IPS-NIHi7 (cell line): ENCODE measurements around the gene HEPN1.

ENCODE experiments used
- DNase-seq: peaks from one replicate; pipeline ENCODE4 v3.0.0; 2012; ENCODE audit warnings: mixed read lengths; ENCODE audit errors: extremely low spot score

HEPN1 gene

DNA sequence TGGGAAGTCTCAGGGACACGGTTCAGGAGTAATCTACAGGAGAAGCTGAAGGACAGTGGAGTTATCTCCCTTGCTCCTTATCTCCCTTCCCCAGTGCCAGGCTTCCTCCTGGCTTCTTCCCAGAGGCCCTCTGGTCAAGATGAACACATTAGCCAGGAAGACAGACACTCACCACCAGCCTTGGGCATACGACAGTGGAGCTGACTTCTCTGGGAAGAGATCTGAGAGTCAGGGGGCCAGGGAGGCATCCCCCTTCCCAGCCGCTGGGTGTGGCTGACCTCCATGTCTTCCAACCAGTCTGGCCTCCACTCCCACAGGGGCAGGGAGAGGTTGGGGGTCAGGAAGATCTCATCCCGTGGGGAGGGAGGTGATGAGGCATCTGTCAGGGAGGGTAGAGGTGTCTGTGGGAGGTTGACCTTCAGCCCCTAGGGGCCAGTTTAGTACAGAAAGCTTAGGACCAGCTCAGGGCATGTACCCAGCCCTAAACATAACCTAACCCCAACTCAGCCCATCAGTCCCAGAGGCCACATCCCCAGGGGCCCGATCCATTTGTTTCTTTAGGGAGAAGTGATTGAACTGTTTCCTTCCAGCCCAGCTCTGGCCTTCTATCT, 34.1 kb upstream of the HEPN1 start:
- no peak for DNase-seq

DNA sequence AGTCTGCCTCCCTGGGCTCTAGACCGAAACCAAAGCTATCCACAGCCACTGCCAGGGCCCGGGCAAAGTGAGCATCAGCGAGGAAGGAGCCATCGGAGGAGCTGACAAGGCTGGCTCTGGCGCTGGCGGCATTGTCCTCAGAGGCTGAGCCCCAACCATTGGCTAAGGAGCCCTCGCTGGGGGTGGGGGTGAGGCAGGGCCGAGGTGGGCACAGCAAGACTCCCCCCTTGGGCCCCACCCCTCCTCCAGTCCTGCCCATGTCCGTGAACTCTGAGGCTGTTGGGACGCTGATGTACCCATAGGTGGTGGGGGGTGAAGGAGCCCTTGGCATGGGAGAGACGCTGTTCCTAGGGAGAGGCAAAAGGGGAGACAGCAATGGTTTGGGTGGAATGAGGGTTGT, 32.6 kb upstream of the HEPN1 start:
- DNase-seq, result no peak

DNA sequence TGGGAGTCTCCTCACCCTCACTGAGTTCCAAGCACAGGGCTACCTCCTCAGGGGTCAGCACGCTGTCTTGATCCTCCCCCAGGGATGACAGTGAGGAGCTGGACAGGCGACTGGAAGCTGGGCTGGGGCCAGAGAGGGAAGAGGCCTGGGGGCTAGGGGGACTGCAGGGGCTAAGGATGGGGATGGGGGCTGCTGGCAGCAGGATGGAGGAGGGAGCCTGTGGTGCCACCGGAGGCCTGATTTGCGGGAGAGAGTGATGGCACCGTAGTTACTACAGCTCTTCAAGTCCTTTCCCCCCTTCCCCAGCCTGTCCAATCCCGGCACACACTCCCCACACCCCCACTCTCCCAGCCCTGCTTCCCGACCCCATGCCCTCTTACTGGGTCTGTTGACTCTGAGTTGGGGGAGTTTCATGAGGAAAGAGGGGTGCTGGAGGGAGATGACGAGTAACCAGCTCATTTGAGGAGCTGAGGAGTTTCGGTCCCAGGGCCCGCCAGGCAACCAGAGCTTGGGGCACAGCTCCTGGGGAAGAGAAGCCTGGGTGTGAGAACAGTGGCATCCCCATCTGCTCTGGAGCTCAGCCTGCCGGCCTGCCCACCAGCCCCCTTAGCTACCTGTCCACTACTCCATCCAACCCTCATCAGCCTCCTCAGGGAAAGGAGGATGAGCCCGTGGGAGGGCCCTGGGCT, 31.9 kb upstream of the HEPN1 start:
- DNase-seq, result no peak

DNA sequence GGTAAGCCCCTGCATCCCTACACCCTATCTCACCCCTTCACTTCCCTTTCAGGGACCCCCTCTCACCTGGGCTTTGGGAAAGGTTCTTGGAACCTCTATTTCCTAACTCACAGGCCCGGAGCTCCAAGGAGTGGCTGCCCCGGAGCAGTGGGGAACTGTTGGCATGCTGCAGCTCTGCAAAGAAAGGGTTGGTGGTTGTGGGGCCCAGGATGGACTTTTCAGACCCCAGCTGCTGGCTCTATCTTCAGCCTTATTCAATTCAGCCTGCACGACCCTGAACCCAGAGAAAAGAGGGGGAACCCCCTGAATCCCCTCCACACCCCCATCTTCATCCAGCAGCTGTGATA, 31.4 kb upstream of the HEPN1 start:
- DNase-seq, result no peak

- no peak for DNase-seq
Observed at GRCh38 chr11:124889191-124890091, 29.6 kb upstream of the HEPN1 start.

DNA sequence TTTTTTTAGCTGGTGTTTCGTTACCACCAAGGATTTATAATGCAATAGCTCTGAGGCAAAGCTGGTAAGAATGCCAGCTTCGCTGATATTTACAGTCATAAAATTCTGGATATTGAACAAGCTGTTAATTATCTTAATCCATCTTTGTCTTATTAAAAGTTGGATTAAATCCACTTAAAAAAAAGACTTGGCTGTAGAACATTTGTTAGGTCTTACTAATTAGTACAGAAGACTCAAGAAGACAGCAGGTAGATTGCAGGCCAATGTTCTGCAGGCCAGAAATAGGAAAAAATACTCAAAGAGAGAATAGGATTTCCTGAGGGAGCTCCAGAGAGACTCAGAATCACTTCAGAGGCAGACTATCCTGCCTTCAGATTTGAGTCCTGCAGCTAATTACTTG, 28.9 kb upstream of the HEPN1 start:
- DNase-seq, result no peak

- DNase-seq, result no peak
Observed at GRCh38 chr11:124890683-124891372, 28.2 kb upstream of the HEPN1 start.

GRCh38 chr11:124891373-124891861, 27.6 kb upstream of the HEPN1 start:
- peak; percentile 62 for DNase-seq

DNA sequence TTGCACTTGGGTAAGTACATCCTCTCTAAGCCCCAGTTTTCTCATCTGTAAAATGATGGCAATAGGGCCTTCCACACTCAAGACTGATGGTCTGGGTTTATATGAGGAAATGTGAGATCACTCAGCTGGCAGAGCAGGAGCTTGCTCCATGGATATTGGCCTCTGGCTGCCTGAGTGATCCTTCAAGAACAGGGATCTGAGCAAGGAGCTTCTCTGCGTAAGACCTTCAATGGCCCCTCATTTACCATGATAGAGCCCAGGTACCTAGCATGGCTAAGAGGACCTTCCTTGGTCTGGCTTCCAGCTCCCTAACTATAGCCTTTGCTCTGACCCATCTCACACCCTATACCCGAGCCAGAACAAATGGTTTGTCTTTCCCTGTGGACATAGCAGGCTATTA, 26.9 kb upstream of the HEPN1 start:
- DNase-seq, result no peak

DNA sequence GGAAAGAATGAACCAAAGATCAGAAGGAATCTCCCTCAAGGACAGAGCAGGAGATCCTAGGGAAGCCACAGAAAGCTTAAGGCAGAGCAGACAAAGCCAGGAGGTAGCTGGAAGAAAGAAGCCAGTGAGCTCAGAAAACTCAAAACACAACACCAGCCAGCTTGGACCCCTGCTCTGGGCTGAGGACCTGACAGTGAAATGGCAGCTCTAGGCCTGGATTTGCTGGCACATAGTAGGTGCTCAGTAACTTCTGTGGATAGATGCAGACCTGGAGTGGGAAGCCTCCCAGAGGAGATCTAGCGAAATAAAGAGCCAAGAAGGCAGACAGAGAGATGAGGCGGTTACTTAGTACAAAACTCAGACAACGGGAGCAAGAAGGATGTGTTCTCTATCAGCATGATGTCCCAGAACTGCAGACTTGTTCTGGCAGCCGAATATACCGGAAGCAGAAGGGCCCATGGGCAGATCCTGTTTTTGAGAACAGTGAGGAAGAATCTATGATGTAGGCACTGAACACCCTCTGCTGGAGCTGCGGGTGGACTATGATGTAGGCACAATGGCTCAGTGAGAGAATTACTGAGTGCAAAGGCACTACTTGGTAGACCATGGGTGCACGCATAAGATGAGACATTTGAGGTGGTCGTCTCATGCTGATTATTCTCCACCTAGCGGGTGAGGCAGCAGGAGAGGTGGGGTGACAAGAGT, 26.1 kb upstream of the HEPN1 start:
- DNase-seq, result no peak

- DNase-seq, result no peak
Observed at GRCh38 chr11:124893781-124894401, 25.2 kb upstream of the HEPN1 start.

DNA sequence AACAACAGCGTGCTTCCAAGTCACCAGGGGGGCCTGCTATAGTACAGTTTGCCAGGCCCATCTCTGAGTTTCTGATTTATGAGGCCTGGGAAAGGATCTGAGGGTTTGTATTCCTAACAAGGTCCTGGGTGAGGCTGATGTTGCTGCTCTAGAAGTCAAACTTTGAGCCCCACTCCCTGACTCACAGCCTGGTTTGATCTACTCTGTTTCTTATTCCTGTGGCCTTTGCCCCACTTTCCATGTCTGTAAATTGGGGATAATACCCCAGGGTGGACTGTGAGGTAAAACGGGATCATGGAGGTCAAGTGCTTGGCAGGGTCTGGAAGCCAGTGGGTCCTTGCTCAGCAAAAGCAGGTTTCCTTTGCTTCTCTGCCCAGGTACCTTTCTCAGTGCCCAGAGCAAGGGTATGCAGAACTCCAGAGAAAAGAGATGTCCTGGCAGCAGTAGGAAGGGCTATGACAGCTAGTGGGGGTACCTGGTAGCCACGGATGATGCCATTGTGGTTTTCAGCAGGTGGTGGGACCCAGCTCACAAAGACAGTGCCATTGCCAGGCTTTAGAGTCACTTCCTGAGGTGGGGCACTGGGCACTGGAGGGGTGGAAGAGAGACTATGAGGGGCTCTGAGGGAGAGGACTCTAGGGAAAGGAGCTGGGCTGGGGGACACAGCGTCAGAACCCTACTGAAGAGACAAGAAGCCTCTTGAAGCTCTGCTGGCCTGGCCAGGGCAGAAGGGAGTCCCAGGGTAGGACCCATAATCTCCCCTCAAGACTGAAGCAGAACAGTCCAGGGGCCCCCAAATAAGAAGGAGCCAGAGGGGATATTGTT, 24.2 kb upstream of the HEPN1 start:
- no peak for DNase-seq

- no peak for DNase-seq
Observed at GRCh38 chr11:124895471-124895971, 23.5 kb upstream of the HEPN1 start.

- DNase-seq, result no peak
Observed at GRCh38 chr11:124896071-124896750, 22.8 kb upstream of the HEPN1 start.

- DNase-seq, result no peak
Observed at GRCh38 chr11:124896821-124897391, 22.1 kb upstream of the HEPN1 start.

- no peak for DNase-seq
Observed at GRCh38 chr11:124897674-124898262, 21.3 kb upstream of the HEPN1 start, which contains the start of gene ROBO4. ROBO4 (minus strand) TSS chr11:124897865; CDS start chr11:124897795, 70 bp downstream.

DNA sequence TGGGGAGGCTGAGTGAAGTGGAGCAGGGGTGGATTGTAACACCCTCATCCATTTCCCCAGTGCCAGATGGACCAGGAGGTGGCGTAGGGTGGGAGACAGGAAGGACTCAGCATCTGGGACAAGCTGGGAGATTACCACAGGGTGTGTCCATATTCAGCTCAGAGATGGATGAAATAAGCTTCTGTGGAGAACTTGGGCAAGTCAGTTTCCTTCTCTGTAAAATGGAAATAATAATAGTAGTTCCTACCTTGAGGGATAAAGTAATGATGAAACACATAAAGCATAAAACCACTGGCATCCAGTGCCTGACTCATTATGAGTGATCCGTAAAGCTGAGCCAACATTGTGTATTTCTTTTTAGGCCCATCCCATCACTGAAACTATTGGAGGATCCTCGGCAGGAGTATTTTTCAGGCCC, 20.8 kb upstream of the HEPN1 start:
- DNase-seq, result no peak

GRCh38 chr11:124898711-124899110, 20.3 kb upstream of the HEPN1 start:
- DNase-seq, result no peak
